Measurements from ENCODE around the gene OR2L5.

GRCh38 chr1:248013229-248013710 is at the start of gene OR2L5:
- TF ChIP-seq, protein P1, sequence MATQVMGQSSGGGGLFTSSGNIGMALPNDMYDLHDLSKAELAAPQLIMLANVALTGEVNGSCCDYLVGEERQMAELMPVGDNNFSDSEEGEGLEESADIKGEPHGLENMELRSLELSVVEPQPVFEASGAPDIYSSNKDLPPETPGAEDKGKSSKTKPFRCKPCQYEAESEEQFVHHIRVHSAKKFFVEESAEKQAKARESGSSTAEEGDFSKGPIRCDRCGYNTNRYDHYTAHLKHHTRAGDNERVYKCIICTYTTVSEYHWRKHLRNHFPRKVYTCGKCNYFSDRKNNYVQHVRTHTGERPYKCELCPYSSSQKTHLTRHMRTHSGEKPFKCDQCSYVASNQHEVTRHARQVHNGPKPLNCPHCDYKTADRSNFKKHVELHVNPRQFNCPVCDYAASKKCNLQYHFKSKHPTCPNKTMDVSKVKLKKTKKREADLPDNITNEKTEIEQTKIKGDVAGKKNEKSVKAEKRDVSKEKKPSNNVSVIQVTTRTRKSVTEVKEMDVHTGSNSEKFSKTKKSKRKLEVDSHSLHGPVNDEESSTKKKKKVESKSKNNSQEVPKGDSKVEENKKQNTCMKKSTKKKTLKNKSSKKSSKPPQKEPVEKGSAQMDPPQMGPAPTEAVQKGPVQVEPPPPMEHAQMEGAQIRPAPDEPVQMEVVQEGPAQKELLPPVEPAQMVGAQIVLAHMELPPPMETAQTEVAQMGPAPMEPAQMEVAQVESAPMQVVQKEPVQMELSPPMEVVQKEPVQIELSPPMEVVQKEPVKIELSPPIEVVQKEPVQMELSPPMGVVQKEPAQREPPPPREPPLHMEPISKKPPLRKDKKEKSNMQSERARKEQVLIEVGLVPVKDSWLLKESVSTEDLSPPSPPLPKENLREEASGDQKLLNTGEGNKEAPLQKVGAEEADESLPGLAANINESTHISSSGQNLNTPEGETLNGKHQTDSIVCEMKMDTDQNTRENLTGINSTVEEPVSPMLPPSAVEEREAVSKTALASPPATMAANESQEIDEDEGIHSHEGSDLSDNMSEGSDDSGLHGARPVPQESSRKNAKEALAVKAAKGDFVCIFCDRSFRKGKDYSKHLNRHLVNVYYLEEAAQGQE (IDR thresholded peaks at IDR 0.05; ENCODE audit: insufficient read depth in 1 of 2, low read depth in 2 of 2, low read length in 2 of 2): no peak
- TF ChIP-seq SIN3A (IDR thresholded peaks at IDR 0.05; ENCODE audit: borderline replicate concordance, insufficient read depth, low read length) (no peak), TAF1 (IDR thresholded peaks at IDR 0.05; ENCODE audit: borderline replicate concordance, insufficient read depth, low read length) (no peak)
